GM18909 (cell line): ENCODE measurements around the gene KCNJ6.
"Not testable (repeated sequence)": the region's sequence is repeated elsewhere in the genome, so short reads cannot be mapped to it uniquely, and the experiment has no call there.

ENCODE experiments used
- ATAC-seq: cut with Tn5 transposase; IDR thresholded peaks from one replicate; pipeline ENCODE4 v1.9.1; 2021; ENCODE audit warnings: mild to moderate bottlenecking; ENCODE audit not compliant: unreplicated experiment, poor library complexity

KCNJ6 gene

DNA sequence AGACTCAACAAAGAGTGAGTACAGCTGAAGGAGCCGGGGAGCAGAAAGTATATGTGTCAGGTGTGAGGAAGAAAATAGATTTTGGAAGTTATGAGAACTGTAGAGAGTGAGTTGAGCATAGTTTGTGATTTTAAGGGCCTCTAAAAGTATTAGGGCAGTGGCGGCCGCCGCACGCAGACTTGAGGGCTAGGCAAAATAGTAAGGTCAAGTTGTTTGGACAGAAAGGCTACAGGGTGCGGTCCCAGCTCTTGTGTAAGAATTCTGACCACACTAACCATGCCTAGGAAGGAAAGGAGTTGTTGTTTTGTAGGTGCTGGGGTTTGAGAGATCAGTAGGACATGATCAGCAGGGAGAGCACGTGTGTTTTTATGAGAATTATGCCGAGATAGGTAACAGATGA is 327.6 kb downstream of the KCNJ6 start:
- ATAC-seq = not testable (repeated sequence)

- ATAC-seq = no peak
Observed at GRCh38 chr21:37587635-37588177, 328.6 kb downstream of the KCNJ6 start.

- ATAC-seq = no peak
Observed at GRCh38 chr21:37587203-37587602, 329.1 kb downstream of the KCNJ6 start.

DNA sequence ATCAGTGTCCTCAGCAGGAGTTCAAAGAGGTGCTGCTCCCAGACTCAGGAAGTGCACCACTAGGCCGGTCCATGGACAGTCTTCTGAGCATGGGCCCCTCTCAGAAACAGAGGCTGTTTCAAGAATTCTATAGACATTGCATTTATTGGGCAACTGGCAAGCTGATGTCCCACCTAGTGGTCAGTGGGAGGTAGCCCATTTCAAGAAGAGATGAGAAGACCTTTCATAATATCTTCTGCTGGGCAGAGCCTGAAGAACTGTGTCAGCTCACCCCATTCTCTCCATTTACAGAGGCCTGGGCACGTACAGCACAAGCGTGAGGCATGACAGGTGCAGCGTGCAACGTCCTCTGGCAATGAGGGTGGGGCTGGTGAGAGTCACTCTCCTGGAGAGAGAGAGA is 333.7 kb downstream of the KCNJ6 start:
- no peak for ATAC-seq

DNA sequence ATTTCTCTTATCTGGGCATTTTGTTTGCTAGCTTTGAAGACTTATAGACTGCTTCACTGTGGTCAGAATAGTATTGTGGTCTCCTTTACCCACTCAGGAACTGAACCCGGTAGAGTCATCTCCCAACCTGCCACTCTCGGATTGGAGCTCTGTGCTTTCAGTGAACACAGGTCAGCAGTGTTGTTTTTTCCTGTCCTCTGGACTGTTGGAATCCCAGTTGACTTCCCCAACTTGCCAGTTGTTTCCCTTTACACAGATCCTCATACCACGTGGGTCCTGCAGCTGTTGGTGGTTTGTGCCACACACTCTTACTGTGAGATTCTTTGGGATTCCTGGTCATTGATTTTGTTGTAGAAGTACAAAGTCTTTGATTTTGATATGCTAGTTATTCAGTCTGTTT is 335.6 kb downstream of the KCNJ6 start:
- ATAC-seq = no peak

GRCh38 chr21:37579356-37579755 is 336.9 kb downstream of the KCNJ6 start:
- no peak for ATAC-seq

GRCh38 chr21:37578471-37579126 is 337.7 kb downstream of the KCNJ6 start:
- no peak for ATAC-seq

DNA sequence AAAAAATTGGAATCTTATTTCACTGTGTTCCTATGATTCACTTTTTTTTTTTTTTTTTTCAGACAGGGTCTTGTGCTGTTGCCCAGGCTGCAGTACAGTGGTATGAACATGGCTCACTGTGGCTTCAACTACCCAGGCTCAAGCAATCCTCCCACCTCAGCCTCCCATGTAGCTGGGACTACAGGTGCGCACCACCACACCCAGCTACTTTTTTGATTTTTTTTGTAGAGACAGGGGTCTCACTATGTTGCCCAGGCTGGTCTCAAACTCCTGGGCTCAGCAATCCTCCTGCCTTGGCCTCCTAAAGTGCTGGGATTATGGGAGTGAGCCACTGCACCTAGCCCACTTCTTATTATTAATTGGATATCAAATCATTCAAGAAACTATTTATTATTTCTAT is 339.3 kb downstream of the KCNJ6 start:
- ATAC-seq = not testable (repeated sequence)

- no peak for ATAC-seq
Observed at GRCh38 chr21:37575580-37575979, 340.7 kb downstream of the KCNJ6 start.

DNA sequence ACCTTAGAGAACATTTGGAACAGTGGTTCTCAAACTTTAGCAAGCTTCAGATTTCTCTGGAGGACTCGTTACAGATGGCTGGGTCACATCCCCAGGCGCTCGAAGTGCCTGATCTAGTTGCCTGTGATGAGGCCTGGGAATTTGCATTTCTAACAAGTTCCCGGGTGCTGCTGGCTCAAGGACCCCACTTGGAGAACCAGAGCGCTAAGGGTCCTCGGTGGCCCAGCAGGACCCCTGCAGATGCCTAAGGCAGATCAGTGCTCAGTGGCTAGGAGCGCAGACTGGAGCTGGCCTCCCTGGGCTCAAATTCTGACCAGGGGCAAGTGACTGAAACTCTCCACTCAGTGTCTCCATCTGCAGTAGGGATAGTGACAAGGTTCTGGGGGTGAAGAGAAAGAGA is 341.5 kb downstream of the KCNJ6 start:
- ATAC-seq = no peak

DNA sequence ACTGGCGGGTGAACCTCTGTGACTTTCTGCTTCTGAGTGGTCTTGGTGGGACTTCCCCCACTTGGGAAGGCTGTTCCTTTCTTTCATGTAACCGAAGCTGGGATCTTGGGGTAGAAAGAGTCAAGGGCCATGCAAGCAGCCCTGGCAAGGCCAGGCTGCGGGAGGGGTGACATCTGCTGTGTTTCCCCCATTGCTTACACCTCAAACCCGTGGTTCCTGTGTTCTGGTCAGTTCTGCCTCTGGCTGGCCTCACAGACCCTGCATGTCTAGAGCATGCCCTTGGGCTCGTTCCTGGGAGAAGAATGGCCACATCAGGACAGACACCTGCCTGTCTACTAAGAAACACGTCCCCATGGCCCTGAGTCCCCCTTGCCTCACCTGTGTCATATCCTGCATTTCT is 341.9 kb downstream of the KCNJ6 start:
- no peak for ATAC-seq

- ATAC-seq = no peak
Observed at GRCh38 chr21:37571442-37571841, 344.8 kb downstream of the KCNJ6 start.

- no peak for ATAC-seq
Observed at GRCh38 chr21:37568916-37569315, 347.3 kb downstream of the KCNJ6 start.

DNA sequence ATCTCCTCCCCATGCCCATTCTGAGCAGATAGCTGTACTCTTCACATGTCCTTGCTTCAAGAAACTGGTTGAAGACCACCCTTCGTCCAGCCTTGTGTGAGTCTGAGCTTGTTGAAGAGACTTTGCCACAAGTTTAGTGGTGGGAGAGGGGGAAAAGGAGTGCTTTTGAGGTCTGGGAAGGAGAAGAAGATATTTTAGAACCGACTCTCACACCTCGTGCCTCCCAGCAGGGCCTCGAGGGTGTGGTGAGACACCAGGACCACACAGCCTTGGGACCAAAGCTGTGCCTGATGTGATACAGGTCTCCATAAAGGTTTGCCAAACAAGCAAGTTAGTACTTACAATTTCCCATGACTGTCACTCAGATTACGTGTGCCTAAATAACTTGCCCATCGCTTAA is 347.8 kb downstream of the KCNJ6 start:
- no peak for ATAC-seq

DNA sequence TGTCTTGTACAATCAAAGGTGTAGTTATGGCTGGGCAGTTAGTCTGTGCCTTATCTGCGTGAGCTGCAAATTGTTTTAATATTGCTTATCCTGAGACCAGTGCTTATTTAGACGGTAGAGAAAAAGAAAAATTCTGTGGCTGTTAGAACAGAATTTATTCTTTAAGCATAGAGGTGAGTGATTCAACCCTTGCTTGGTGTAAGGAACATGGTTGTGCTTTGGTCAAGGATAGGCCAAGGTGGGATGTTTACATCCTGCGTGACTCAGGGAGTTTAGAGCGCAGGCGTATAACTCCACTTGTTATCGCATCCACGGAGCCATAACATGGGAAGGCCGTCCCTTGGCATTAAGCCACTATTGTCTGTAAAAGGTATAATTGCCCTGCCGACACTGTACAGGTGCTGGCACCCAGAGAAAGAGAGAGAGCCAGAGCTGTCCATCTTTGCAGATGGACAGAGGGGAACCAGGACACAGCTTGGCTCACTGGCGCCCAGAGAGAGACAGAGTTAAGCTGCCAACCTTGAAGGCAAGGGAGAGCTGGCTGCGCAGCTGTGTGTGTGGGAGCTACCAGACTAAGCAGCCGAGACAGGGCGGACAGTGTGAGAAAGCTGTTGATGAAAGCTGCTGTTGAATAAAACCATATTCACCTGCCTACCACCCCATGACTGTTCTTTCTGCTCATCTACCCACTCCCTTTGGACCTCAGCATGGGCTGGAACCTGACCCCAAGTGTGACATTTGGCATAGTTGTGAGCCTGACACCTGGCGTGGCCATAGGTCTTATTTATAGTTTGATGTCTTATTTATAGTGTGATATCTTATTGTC is 349.3 kb downstream of the KCNJ6 start:
- no peak for ATAC-seq

DNA sequence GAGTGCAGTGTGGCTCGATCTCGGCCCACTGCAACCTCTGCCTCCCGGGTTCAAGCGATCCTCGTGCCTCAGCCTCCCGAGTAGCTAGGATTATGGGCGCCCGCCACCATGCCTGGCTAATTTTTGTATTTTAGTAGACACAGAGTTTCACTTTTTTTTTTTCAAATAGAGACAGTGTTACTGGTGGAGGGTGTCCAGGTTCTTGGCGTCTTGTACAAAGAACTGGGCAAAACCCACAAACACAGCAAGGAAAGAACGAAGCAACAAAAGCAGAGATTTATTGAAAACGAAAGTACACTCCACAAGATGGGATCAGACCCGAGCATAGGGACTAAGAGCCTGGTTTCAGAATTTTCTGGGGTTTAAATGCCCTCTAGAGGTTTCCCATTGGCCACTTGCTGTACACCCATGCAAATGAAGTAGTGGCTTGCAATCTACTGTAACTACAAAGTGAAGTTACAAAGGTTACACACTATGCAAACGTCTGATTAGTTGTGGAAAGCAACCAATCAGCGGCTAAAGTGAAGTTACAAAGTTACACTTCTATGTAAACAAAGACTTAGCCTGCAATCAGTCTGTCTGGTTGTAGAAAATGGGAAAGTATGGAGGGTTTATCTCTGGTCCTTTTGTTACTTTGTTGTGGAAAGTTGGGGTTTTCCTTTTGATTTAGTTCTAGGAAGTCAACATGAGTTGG is 350.6 kb downstream of the KCNJ6 start:
- no peak for ATAC-seq

- no peak for ATAC-seq
Observed at GRCh38 chr21:37564924-37565529, 351.2 kb downstream of the KCNJ6 start.

DNA sequence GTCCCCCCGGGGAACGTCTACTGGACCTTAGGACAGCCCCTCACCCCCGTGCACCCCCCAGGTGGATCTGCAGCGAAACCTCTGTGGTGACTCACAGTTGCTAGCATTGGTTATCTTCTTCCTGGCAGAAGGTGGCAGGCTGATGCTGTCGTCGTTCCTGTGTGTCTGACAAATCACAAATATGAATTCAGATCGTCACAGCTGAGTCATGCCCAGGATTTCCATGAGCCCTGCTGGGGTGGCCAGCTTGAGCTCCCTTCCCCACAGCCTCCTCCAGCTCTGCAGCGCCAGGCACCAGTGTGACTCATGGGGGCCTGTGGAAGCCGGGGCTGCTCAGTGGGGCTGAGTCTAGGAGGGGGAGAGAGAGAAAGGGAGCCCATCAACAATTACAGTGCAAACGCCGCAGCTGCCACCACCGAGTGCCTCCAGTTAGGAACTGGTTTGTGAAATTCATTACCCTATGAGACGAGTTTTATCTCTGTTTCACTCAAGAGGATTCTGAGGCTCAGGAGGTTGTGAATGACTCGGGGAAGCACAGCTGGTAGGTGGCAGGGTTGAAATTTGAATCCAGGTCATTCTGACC is 351.8 kb downstream of the KCNJ6 start:
- peak; percentile 48 for ATAC-seq

DNA sequence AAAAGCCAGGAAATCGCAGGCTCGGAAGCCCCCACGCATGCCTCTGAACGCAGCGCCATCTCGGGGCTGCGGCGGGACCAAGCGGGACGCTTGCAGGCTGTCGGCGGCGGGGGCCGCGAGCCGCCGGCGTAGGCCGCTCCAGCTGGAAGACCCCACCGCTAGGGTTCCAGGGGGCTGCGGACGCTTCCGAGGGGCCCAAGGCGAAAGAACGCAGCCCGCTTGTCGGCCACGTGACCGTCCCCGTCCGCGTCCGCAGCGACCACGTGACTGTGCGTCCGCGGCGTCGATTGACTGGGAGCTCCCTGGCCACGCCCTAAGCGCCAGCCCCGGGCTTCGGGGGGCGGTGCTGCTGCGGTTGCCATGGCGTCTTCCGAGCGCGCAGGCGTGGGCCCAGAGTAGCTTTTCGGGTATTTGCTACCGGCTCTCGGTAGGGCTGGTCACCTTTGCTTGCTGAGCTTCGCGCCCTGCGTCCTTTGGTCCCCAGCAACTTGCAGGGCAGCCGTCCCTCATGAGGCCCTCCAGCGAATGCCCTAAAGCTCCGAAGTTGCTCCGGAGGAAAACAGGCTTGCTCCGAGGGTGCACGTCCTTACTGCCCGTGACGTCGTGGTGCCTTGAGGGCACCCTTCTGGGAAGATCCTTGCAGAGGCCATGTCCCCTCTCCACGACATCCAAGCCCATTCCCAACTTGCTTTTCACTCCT is 352.5 kb downstream of the KCNJ6 start:
- peak; percentile 92 for ATAC-seq
